Aorta (tissue), 5 donors: ENCODE measurements around the gene GSTO2. TPM values are rescaled to one million over a fixed set of nuclear protein-coding genes. Genes with fewer than 3 reads are reported as not detected.

ENCODE experiments used
- ATAC-seq: fragments of 200-7000 bp; cut with Tn5 transposase; one replicate; pipeline ENCODE4 v1.9.1; 2022; ENCODE audit warnings: moderate library complexity; ENCODE audit not compliant: low FRiP score
- DNase-seq, 2 donors: peaks; one replicate each; pipeline ENCODE4 v3.0.0-alpha.2; 2020
- H3K27ac ChIP-seq, 2 donors: one replicate each; pipeline ENCODE4 v1.5.1; 2013; ENCODE audit warnings: low read length in 2 of 2, mild to moderate bottlenecking in 2 of 2, moderate library complexity in 2 of 2, control low read depth in 1 of 2, inconsistent platforms in 1 of 2, low read depth in 1 of 2
- H3K27me3 ChIP-seq, 2 donors: one replicate each; pipeline ENCODE4 v1.6.1; 2013; ENCODE audit warnings: control low read depth in 1 of 2, low read length in 1 of 2, mild to moderate bottlenecking in 1 of 2, moderate library complexity in 1 of 2; ENCODE audit not compliant: insufficient read depth in 2 of 2, control insufficient read depth in 1 of 2
- H3K36me3 ChIP-seq, 2 donors: one replicate each; pipeline ENCODE4 v1.6.1; 2013; ENCODE audit warnings: control low read depth in 1 of 2, low read length in 1 of 2, mild to moderate bottlenecking in 1 of 2; ENCODE audit not compliant: insufficient read depth in 2 of 2, control insufficient read depth in 1 of 2
- H3K4me1 ChIP-seq, 2 donors: one replicate each; pipeline ENCODE4 v1.6.1; 2013; ENCODE audit warnings: low read length in 2 of 2, control low read depth in 1 of 2, mild to moderate bottlenecking in 1 of 2, moderate library complexity in 1 of 2; ENCODE audit not compliant: insufficient read depth in 2 of 2, control insufficient read depth in 1 of 2
- H3K4me3 ChIP-seq, 2 donors: one replicate each; pipeline ENCODE4 v1.5.1; 2013; ENCODE audit warnings: low read length in 2 of 2, control low read depth in 1 of 2, mild to moderate bottlenecking in 1 of 2
- H3K9me3 ChIP-seq: one replicate; pipeline ENCODE4 v1.6.1; 2013; ENCODE audit warnings: mild to moderate bottlenecking, low read length; ENCODE audit not compliant: control insufficient read depth
- WGBS, 2 donors: extraction: QIAGEN DNeasy Blood & Tissue Kit; methylation state at CpG; one replicate each; pipeline ENCODE4 v1.1.7; 2013; 5-methylcytosine and 5-hydroxymethylcytosine counted together
- intact Hi-C, 2 donors: fragments of 100-400 bp; cut with DNase I; formaldehyde crosslinking; loops; one replicate each; pipeline versions ENCODE4 v1.14.2 to v1.15.0; 2022
- microRNA-seq, 2 donors: library from miRNA; unstranded; fragments of <30 nt; microRNA quantifications; one replicate each; pipeline ENCODE4 v1.2.0, GENCODE V29; 2020
- polyA plus RNA-seq, 2 donors: library from polyadenylated mRNA; stranded (reverse); fragments of 200-250 nt; gene quantifications; one replicate each; pipeline ENCODE4 v1.2.3, GENCODE V29; 2013
- total RNA-seq, 2 donors: library from RNA; stranded (reverse); fragmentation: NEBNext Ultra II Directional; extraction: Animal tissue kit (Norgen Biotek cat#: 25700); gene quantifications; one replicate each; pipeline ENCODE4 v1.2.1, GENCODE V29; 2021
- donor health status: healthy with polysubstance abuse.
- donor health status: Bipolar disorder and iron deficiency.
- donor health status: DM: no; HTN: no; CAD: no.
- donor health status: DM: no; HTN: no; CAD: no.
- donor health status: DM: yes; HTN: yes; CAD: no.

Gene GSTO2
- total and polyA plus RNA-seq, 4 donors = 1.7 to 4.3 (median 3.5) TPM

GRCh38 chr10:104351919-104352318, 82.9 kb downstream of the GSTO2 start:
- no peak for DNase-seq
- WGBS, 2 donors = 70 to 89% methylated on average over 1 of the region's 1 CpG
- Histone ChIP-seq H3K4me3 (no peak overlapping the region), H3K27me3 (no peaks in the 10 kb centered on the region), H3K27ac (no peak overlapping the region), H3K9me3 (no peaks in the 10 kb centered on the region), H3K4me1 (no peaks in the 10 kb centered on the region), H3K36me3 (no peaks in the 10 kb centered on the region)
- ATAC-seq = no peak
- intact Hi-C loops = no loop called here

- WGBS, 2 donors = 2 to 3% methylated on average over 43 of the region's 43 CpGs
- no peaks in the 10 kb centered on the region for H3K9me3 ChIP-seq
- H3K27me3 ChIP-seq = no peaks in the 10 kb centered on the region
- H3K4me1 ChIP-seq = no peaks in the 10 kb centered on the region
- intact Hi-C loops = loop anchor here in 1 of 2 donors (1.0 kb wide), 1 partner anchor 62 kb away; no protein-coding TSS in a partner anchor
- H3K27ac ChIP-seq = no peak within 1 kb of the TSS
- no peaks in the 10 kb centered on the region for H3K36me3 ChIP-seq
- H3K4me3 ChIP-seq = peak within 1 kb of the TSS in 1 of 2 donors; percentile 44
- ATAC-seq (peak; percentile 93), DNase-seq (peak; percentile 96 to 97)
These were observed 84.5 kb downstream of the GSTO2 start, which contains the start of gene CFAP58 for GRCh38 chr10:104353325-104354048. TSS of gene CFAP58 (plus strand) at chr10:104353833. CDS start at chr10:104353898, 65 bp downstream.

Small RNAs within 50 kb of the gene (microRNA-seq; reads per million reads assigned to microRNA genes)
- gene MIR4482 = 0 to 0.60 reads per million in 2 donors

Other genes with a start within 250 kb of the GSTO2 start
- 1 to 10 TPM in 1 of 2 donors, under 1 TPM in 1; 0.87 to 1.5 TPM for gene COL17A1, start 183.3 kb upstream of the GSTO2 start, total RNA-seq
- gene COL17A1, start 183.3 kb upstream of the GSTO2 start, polyA plus RNA-seq = 1 to 10 TPM in 1 of 2 donors, under 1 TPM in 1; 0.28 to 1.5 TPM
- gene SFR1, start 147.0 kb upstream of the GSTO2 start, total RNA-seq = 1 to 10 TPM; 6.0 to 6.5 TPM
- 1 to 10 TPM; 6.8 to 8.9 TPM for gene SFR1, start 147.0 kb upstream of the GSTO2 start, polyA plus RNA-seq
- gene CFAP43, start 36.8 kb upstream of the GSTO2 start, total RNA-seq = under 1 TPM; 0.19 to 0.27 TPM
- under 1 TPM in 1 of 2 donors, not detected in 1; 0.10 TPM for gene CFAP43, start 36.8 kb upstream of the GSTO2 start, polyA plus RNA-seq
- gene GSTO1, start 14.3 kb upstream of the GSTO2 start, total RNA-seq = 10 to 100 TPM; 84.1 to 95.9 TPM
- gene GSTO1, start 14.3 kb upstream of the GSTO2 start, polyA plus RNA-seq = 100 to 1,000 TPM; 125 to 235 TPM
- 10 to 100 TPM; 22.3 to 51.4 TPM for gene ITPRIP, start 69.3 kb downstream of the GSTO2 start, total RNA-seq
- 10 to 100 TPM in 1 of 2 donors, 1 to 10 TPM in 1; 4.3 to 15.5 TPM for gene ITPRIP, start 69.3 kb downstream of the GSTO2 start, polyA plus RNA-seq
- 1 to 10 TPM; 1.1 to 1.3 TPM for gene CFAP58, start 84.6 kb downstream of the GSTO2 start, total RNA-seq
- gene CFAP58, start 84.6 kb downstream of the GSTO2 start, polyA plus RNA-seq = under 1 TPM; 0.38 to 0.67 TPM